ENCODE results near the gene WDR7.

The WDR7 gene

GRCh38 chr18:56953428-56954198 lies 302.5 kb downstream of the WDR7 start:
- DNase-seq = no peak

- no peak for DNase-seq
These were observed 304.3 kb downstream of the WDR7 start for GRCh38 chr18:56955490-56955889.

- no peak for DNase-seq
These were observed 308.0 kb downstream of the WDR7 start for GRCh38 chr18:56959120-56959519.

- no peak for DNase-seq
These were observed 311.2 kb downstream of the WDR7 start for GRCh38 chr18:56962322-56962721.

GRCh38 chr18:56967035-56967434 lies 315.9 kb downstream of the WDR7 start:
- DNase-seq = no peak

GRCh38 chr18:56973487-56973886 lies 322.3 kb downstream of the WDR7 start:
- no peak for DNase-seq

GRCh38 chr18:56974141-56974540 lies 323.0 kb downstream of the WDR7 start:
- DNase-seq = no peak

- no peak for DNase-seq
These were observed 324.1 kb downstream of the WDR7 start for GRCh38 chr18:56975276-56975675.

- DNase-seq = no peak
These were observed 326.1 kb downstream of the WDR7 start for GRCh38 chr18:56977309-56977708.

GRCh38 chr18:56977771-56978170 lies 326.6 kb downstream of the WDR7 start:
- no peak for DNase-seq

- DNase-seq = no peak
These were observed 329.0 kb downstream of the WDR7 start for GRCh38 chr18:56980151-56980550.

GRCh38 chr18:56982766-56983165 lies 331.6 kb downstream of the WDR7 start:
- DNase-seq = no peak

GRCh38 chr18:56983275-56983992 lies 332.3 kb downstream of the WDR7 start:
- DNase-seq = no peak

GRCh38 chr18:56984731-56985130 lies 333.6 kb downstream of the WDR7 start:
- no peak for DNase-seq

GRCh38 chr18:56986829-56987228 lies 335.7 kb downstream of the WDR7 start:
- no peak for DNase-seq

GRCh38 chr18:56987236-56987635 lies 336.1 kb downstream of the WDR7 start:
- no peak for DNase-seq

GRCh38 chr18:56988022-56988421 lies 336.9 kb downstream of the WDR7 start:
- no peak for DNase-seq

GRCh38 chr18:56990678-56991077 lies 339.5 kb downstream of the WDR7 start:
- DNase-seq = no peak

GRCh38 chr18:56992777-56993176 lies 341.6 kb downstream of the WDR7 start:
- DNase-seq = no peak

GRCh38 chr18:56995579-56996188 lies 344.5 kb downstream of the WDR7 start:
- DNase-seq = no peak

GRCh38 chr18:56997200-56997599 lies 346.0 kb downstream of the WDR7 start:
- no peak for DNase-seq

- no peak for DNase-seq
These were observed 348.7 kb downstream of the WDR7 start for GRCh38 chr18:56999823-57000222.

- no peak for DNase-seq
These were observed 351.5 kb downstream of the WDR7 start for GRCh38 chr18:57002627-57003026.

GRCh38 chr18:57003342-57003741 lies 352.2 kb downstream of the WDR7 start:
- DNase-seq = no peak
